ENCODE measurements around the gene COBL. TPM values are rescaled to one million over a fixed set of nuclear protein-coding genes. Genes with fewer than 3 reads are reported as not detected.

Gene COBL
- total RNA-seq, 2 donors from 2014 or later: 27.5 to 28.3 TPM

DNA sequence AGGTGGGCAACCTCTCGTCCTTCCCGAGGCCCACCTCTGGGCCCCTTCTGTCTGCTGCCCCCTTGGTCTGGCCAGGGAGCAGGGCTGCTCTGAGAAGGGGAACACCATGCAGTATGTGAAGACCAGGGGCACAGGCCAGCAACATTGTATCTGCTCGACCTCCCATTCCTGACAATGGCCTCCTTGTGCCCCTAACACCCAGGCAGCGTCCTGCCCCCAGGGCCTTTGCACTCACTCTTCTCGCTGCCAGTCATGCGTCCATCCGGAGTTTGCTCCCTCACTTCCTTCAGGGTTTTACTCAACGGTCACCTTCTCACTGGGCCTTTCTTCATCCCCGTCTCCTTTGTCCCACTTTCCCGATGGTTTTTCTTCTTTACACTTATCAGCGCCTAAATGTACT lies 301.0 kb downstream of the COBL start:
- Histone ChIP-seq H3K4me1 (ENCODE audit: control insufficient read depth, insufficient read depth, low read length) (no peaks in the 10 kb centered on the region), H3K9ac (ENCODE audit: extremely low read depth, low read length, poor library complexity, severe bottlenecking) (no peak overlapping the region), H3K27me3 (ENCODE audit: control insufficient read depth, insufficient read depth, low read length, poor library complexity, severe bottlenecking) (no peaks in the 10 kb centered on the region), H3K27ac (ENCODE audit: low read depth, low read length) (no peak overlapping the region), H3K4me3 (ENCODE audit: low read length) (no peak overlapping the region), H3K9me3 (ENCODE audit: control insufficient read depth, low read length) (no peaks in the 10 kb centered on the region), H3K36me3 (ENCODE audit: control insufficient read depth, insufficient read depth, low read length) (no peaks in the 10 kb centered on the region)
- WGBS, 2 experiments (ENCODE audit: insufficient coverage in 1 of 2, insufficient read length in 1 of 2): 89 to 94% methylated on average over 6 to 11 of the region's 11 CpGs
- H3K4me1 Mint-ChIP-seq: peaks cover 10% of the 10 kb centered on the region
- no peak overlapping the region for H3K27ac Mint-ChIP-seq
- TF ChIP-seq, protein P1, sequence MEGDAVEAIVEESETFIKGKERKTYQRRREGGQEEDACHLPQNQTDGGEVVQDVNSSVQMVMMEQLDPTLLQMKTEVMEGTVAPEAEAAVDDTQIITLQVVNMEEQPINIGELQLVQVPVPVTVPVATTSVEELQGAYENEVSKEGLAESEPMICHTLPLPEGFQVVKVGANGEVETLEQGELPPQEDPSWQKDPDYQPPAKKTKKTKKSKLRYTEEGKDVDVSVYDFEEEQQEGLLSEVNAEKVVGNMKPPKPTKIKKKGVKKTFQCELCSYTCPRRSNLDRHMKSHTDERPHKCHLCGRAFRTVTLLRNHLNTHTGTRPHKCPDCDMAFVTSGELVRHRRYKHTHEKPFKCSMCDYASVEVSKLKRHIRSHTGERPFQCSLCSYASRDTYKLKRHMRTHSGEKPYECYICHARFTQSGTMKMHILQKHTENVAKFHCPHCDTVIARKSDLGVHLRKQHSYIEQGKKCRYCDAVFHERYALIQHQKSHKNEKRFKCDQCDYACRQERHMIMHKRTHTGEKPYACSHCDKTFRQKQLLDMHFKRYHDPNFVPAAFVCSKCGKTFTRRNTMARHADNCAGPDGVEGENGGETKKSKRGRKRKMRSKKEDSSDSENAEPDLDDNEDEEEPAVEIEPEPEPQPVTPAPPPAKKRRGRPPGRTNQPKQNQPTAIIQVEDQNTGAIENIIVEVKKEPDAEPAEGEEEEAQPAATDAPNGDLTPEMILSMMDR (conservative IDR thresholded peaks at IDR 0.05): no peak
- H3K27me3 Mint-ChIP-seq (ENCODE audit: insufficient read depth): peaks cover 5% of the 10 kb centered on the region
- H3K9me3 Mint-ChIP-seq: no peaks in the 10 kb centered on the region
- no peak for DNase-seq
- H3K4me3 Mint-ChIP-seq: no peak overlapping the region
- peaks cover 5% of the 10 kb centered on the region for H3K36me3 Mint-ChIP-seq (ENCODE audit: low read depth)

GRCh38 chr7:51014811-51015210 lies 301.8 kb downstream of the COBL start:
- no peak overlapping the region for H3K4me3 ChIP-seq (ENCODE audit: low read length)
- no peak overlapping the region for H3K27ac ChIP-seq (ENCODE audit: low read depth, low read length)
- H3K27ac Mint-ChIP-seq: no peak overlapping the region
- 94 to 100% methylated on average over 2 to 15 of the region's 16 CpGs for WGBS, 2 experiments (ENCODE audit: insufficient coverage in 1 of 2, insufficient read length in 1 of 2)
- no peaks in the 10 kb centered on the region for H3K36me3 ChIP-seq (ENCODE audit: control insufficient read depth, insufficient read depth, low read length)
- H3K9ac ChIP-seq (ENCODE audit: extremely low read depth, low read length, poor library complexity, severe bottlenecking): no peak overlapping the region
- peaks cover 5% of the 10 kb centered on the region for H3K27me3 Mint-ChIP-seq (ENCODE audit: insufficient read depth)
- TF ChIP-seq, protein P1 (conservative IDR thresholded peaks at IDR 0.05): no peak
- DNase-seq: no peak
- H3K4me1 Mint-ChIP-seq: peaks cover 7% of the 10 kb centered on the region
- H3K27me3 ChIP-seq (ENCODE audit: control insufficient read depth, insufficient read depth, low read length, poor library complexity, severe bottlenecking): no peaks in the 10 kb centered on the region
- H3K9me3 ChIP-seq (ENCODE audit: control insufficient read depth, low read length): no peaks in the 10 kb centered on the region
- no peaks in the 10 kb centered on the region for H3K4me1 ChIP-seq (ENCODE audit: control insufficient read depth, insufficient read depth, low read length)
- H3K4me3 Mint-ChIP-seq: no peak overlapping the region
- H3K36me3 Mint-ChIP-seq (ENCODE audit: low read depth): peaks cover 5% of the 10 kb centered on the region
- H3K9me3 Mint-ChIP-seq: no peaks in the 10 kb centered on the region

- peaks cover 7% of the 10 kb centered on the region for H3K4me1 Mint-ChIP-seq
- H3K27ac ChIP-seq (ENCODE audit: low read depth, low read length): no peak overlapping the region
- H3K36me3 ChIP-seq (ENCODE audit: control insufficient read depth, insufficient read depth, low read length): no peaks in the 10 kb centered on the region
- H3K4me1 ChIP-seq (ENCODE audit: control insufficient read depth, insufficient read depth, low read length): no peaks in the 10 kb centered on the region
- H3K4me3 ChIP-seq (ENCODE audit: low read length): no peak overlapping the region
- peaks cover 5% of the 10 kb centered on the region for H3K27me3 Mint-ChIP-seq (ENCODE audit: insufficient read depth)
- TF ChIP-seq, protein P1 (conservative IDR thresholded peaks at IDR 0.05): no peak
- H3K4me3 Mint-ChIP-seq: no peak overlapping the region
- DNase-seq: no peak
- no peaks in the 10 kb centered on the region for H3K27me3 ChIP-seq (ENCODE audit: control insufficient read depth, insufficient read depth, low read length, poor library complexity, severe bottlenecking)
- no peaks in the 10 kb centered on the region for H3K9me3 ChIP-seq (ENCODE audit: control insufficient read depth, low read length)
- WGBS, 2 experiments (ENCODE audit: insufficient coverage in 1 of 2, insufficient read length in 1 of 2): 83 to 87% methylated on average over 20 to 21 of the region's 21 CpGs
- peaks cover 2% of the 10 kb centered on the region for H3K36me3 Mint-ChIP-seq (ENCODE audit: low read depth)
- no peaks in the 10 kb centered on the region for H3K9me3 Mint-ChIP-seq
- no peak overlapping the region for H3K27ac Mint-ChIP-seq
- no peak overlapping the region for H3K9ac ChIP-seq (ENCODE audit: extremely low read depth, low read length, poor library complexity, severe bottlenecking)
Measured at GRCh38 chr7:51013861-51014511, 302.6 kb downstream of the COBL start.
